ENCODE results near the gene CCDC126.
A peak's percentile ranks its signal among the peaks of the same experiment; 100 is the strongest.
"Not testable (repeated sequence)": the region's sequence is repeated elsewhere in the genome, so short reads cannot be mapped to it uniquely, and the experiment has no call there.

Gene CCDC126, protein sequence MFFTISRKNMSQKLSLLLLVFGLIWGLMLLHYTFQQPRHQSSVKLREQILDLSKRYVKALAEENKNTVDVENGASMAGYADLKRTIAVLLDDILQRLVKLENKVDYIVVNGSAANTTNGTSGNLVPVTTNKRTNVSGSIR

DNA sequence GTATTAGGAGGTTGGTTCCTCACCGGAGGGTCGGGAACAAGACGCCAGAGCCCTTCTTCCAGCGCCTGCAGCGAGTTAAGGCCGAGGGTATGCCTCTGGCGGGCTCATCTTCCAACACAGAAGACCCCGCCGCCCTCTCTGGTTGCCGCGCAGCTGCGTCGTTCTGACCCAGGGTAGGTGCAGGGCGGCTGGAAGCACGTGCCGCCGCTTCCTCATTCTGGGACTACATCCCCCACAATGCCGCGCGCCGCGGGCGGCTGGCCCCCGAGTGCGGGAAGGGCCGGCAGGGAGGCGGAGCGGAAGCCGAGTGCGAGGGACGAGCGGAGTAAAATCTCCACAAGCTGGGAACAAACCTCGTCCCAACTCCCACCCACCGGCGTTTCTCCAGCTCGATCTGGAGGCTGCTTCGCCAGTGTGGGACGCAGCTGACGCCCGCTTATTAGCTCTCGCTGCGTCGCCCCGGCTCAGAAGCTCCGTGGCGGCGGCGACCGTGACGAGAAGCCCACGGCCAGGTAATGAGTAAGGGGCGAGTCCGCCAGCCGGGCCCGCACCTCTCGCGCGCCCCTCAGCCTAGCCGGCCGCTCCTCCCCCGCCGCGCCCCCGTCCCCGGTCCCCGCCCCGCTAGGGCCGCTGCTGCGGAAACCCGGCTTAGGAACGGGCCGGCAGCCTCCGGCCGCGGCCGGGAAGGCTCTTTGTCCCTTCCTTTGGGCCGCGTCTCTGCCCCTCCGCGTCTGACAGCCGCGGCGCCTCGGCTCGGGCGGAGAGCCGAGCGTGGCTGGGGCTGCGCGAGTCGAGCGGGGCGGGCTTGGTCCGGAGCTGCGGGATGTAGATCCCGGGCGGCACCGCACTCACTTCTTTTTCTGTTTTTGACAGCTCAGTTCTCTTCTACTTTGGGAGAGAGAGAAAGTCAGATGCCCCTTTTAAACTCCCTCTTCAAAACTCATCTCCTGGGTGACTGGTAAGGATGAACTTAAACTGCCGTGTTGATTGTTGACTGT is at the start of gene CCDC126:
CCDC126 (plus strand) TSS at position 289 of the 998 bp plus-strand sequence. CDS start 13,934 bp downstream, outside the sequence.
- DNase-seq = peak; percentile 67

DNA sequence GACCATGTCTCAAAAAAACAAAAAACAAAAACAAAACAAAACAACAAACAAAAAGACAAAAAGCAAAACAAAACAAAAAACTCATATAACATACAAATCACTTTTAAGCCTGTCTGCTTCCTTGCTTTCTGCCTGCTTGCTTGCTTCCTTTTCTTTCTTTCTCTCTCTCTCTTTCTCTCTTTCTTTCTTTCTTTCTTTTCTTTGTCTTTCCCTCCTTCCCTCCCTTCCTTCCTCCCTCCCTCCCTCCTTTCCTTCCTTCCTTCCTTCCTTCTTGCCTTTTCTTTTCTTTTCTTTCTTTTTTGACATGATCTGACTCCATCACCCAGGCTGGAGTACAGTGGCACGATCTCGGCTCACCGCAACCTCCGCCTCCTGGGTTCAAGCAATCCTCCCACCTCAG is 49.5 kb upstream of the CCDC126 start:
- no peak for DNase-seq

DNA sequence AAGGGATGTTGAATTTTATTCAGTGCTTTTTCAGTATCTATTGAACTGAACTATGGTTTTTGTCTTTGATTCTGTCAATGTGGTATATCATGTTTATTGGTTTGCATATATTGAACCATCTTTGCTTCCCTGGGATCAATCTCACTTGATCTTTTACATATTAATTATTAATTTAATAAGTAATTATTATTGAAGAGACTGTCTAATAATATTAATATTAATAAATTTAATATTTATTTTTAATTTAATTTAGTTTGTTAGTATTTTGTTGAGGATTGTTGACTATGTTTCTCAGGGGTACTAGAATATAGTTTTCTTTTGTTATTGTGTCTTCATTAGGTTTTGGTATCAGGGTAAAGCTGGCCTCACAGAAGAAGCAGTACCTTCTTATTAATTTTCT is 38.9 kb upstream of the CCDC126 start:
- DNase-seq = no peak

DNA sequence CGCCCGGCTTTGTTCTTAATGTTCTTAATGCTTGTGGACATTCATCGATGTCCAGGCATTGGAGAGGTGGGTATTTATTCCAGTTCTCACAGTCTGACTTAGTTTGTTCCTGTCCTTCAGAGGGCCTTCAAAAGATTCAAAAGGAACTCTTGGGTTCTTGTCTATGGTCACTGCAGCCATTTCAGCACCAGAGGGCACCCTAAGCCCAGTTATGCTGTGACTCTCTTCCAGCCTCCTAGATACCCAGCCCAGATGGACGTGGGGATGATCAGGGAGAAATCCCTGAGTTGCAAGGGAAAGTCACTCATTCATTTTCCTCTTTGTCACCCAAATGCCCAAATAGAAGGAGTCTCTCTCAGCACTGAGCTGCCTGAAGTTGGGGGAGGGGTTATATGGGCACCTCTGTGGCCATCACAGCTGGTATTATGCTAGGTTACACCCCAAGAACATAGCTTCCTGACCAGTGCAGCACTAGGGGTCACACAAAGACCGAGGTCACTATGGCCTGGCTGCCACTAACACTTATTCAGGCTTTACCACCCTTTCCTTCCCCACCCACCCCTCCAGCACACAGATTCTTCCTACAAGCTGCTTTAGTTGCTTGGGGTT is 26.5 kb upstream of the CCDC126 start:
- DNase-seq = peak; percentile 64

DNA sequence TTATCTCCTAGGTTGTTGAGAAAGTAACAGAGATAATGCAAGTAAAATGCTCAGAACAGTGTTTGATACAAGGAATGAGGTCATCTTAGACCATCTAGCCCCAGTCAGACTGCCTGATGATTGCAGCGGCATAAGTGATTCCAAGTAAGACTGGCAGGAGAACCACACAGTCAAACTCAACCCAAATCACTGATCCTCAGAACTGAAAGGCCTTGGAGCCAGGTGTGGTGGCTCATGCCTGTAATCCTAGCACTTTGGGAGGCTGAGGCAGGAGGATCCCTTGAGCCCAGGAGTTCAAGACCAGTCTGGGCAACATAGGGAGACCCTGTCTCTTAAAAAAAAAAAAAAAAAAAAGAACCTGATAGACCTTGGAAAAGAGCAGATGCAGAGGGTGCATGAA is 15.2 kb upstream of the CCDC126 start:
- DNase-seq = not testable (repeated sequence)

DNA sequence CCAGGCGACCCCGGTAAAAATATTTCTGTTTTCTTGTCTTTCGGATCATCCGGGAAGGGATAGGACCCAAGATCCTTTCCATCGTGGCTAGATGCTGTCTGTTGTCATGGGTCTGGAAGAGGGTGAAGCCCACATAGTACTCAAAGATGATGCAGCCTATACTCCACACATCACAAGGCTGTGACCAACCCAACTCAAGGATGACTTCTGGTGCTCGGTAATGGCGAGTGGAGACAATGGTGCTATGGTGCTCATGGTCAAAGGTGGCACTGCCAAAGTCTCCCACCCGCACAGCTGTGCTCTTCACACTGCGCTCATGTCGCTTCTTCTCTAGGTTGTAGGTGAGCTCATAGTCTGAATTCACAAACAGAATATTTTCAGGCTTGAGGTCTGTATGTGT is 11.9 kb upstream of the CCDC126 start:
- not testable (repeated sequence) for DNase-seq

DNA sequence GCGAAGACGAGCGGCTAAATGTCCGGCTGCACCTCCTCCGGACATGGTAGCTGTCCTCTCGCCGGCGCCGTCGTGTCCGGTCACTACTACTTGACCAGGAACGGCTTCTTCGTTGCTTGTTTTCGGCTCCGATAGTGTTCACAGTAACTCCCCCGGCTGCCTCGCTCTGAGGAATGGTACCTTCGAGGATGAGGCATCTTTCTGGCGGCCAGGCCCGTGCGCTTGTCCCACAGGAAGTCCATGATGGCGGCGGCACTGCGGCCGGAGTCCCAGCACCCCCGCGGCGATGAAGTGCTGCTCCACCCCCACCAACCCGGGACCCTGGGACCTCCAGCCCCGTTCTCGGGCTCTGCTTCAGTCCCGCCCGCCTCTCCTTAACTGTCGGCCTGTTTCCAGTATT is 11.0 kb upstream of the CCDC126 start:
- DNase-seq = no peak

DNA sequence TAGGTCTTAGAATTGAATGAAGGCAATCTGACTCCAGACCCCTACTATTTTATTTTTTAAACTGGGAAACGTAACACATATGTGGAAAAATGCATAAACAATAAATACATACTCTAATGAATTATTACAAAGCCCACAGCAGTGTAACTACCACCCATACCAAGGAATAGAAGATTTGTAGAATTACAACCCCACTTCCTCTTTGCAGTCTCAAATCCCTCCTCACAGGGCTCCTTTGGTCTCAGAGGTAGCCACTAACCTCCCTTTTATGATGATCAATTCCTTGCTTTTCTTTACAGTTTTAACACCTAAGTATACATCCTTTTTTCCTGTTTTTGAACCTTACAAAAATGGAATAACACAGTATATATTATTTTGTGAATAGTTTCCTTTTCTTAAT is 6.7 kb upstream of the CCDC126 start:
- DNase-seq = no peak

DNA sequence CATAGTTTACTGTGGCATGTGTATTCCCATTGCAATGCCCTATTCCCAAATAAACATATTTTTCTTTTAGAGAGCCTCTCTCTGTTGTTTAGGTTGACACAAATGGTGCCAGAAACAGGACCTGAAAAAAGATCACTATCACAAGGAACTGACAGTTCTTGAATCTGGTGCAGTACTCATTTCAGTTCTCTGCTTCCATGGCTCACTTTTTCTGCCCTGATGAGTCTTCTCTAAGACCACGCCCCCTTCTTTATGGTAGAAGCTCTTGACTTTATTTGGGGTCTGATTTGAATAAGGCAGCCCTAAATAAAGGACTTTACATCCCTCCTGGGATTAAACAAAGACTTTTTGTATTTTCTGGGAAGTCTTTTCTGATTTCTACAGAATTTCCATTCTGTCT is 3.5 kb upstream of the CCDC126 start:
- DNase-seq = no peak

DNA sequence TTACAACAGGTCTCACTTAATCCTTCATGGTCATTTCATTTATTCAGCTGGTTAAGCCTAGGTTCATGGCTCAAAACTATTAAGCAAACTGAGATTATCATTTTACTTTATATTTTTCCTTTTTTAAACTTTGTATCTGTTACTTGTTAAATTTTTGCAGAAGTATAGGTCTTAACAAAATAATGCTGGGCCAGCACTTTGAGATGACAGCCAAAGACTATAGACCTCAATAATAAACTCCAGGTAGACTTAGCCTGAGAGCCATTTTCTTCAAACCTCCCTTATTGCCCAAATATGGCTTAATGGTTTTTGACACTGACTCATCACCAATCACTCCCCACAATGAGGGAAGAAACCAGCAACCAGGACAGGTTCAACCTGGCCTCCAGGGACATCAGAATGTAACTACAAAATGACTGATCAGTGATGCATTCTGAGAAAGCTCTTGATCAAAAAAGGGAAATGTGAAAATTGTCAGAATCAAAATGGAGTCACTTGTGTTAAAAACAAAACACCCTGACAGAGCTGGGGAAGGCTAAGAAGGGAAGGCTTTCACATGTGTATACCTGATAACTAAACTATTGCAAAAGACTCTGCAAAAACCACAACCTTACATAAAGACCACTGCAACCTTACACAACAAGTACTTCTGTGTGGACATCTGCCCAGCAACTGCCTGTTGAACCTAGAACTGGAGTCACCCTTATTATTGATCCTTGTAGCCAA is 2.1 kb upstream of the CCDC126 start:
- DNase-seq = no peak

DNA sequence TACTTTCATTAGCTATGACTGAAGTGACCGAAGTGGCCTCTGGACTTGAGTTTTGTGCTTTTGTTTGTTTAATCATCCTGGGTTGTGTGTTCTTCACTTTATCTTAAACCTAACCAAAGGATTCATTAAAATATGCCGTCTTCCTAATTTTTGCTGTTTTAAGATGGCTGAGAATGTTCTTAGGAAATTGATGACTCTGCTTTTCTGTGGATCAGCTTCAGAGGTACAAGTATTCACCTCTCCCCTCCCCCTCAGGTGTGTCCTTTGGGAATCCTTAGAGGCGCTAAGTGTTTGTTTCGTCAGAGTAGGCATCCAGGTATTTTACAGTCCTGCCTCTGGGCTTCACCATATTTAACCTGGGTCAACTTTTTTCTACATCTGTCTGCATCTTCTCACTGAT is 1.1 kb downstream of the CCDC126 start:
- DNase-seq = peak; percentile 67

DNA sequence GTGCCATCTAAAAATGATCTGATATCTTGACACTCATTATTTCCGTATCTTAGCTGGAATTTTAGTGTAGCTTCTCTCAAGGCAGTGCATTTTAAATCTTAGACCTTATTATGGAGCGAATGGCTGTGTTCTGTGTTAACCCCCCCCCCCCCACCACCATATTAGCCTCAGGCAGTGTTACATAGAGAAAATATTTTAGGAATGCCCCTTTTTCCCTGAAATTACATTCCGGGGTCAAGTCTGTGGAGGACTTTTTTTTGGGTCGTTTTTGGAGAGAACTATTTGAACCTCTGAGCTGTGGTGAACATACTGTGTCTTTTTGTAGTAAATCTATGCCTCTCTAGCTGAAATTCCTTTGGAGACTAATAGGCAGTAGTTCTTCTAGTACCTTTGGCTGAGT is 3.1 kb downstream of the CCDC126 start:
- no peak for DNase-seq

DNA sequence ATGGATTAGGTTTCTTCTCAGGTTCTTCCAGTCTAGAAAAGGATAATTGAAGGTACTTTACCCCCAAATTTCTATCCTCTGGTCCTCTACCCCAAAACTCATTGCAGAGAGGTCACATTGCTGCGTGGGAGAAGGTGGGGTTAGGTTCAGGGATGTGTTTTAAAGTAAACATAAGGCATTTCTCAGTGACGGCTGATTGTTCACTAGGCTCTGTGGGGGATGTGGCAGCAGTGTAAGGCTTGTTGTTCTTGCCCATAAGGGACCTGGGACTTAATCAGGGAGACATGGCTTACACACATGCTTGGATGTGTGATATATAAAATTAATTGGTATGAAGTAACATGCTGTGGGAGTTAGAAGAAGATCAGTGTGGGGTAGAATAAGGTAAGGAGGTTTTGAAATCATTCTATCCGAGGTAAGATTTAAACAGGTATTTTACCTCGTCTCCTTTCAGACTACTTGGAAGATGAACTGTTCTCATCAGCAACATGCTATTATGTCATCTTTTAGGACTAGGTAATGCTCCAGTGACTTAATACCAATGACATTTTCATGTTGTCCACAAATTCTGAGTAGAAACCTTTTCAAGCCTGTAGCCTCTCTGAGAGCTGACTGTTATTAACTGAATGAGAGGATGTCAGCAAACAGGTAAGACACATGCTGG is 6.6 kb downstream of the CCDC126 start:
- DNase-seq = no peak

DNA sequence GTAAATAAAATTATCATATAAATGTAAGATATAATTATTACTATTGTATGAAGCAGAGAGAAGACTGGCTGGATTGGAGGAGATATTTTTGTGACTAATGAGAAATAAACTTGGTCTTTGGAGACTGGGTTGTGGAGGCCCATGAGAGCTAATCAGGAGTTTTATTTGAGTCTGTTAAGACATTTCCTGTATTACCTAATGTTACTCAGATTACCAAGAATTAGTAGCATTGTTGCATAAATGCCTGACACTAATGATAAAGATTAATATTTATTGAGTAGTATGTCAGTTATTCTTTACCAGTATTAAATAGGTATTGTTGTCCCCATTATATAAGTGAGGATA is 7.1 kb downstream of the CCDC126 start:
- DNase-seq = no peak

DNA sequence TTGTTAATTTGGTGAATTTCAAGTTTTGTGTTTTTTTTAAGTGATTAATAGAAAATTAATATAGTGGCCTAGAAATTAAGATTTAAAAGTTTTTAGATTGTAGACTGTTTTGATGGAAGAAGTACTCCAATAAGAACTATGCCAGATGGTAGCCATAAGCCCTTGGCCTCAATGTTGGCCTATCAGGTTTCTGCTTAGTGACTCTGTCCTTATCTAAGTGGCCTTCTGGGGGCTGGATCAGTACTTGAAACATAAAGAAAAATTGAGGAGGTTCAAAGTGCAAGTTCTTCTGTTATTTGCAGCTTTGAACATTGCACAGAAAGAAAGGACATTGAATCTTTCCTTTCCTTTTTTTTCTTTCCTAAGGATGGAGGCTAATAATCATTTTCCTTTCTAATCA is 9.9 kb downstream of the CCDC126 start:
- DNase-seq = no peak

DNA sequence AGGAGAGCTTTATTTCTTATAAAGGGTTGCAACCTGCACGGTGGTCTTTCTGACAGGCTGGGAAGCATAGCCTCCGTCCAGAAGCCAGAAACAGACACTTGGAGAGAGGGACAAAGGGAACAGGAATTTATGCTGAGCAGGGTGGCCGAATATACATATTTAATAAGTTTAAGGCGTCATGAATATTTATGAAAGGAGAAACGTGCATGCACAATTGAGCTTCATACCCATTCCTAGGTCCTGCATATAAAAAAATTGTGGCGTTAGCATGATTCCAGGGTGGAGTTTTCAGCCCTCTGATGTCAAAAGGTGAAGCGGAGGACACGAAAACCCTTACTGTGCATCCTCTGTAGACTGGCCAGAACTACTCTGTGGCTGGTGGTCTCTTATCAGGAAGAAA is 10.7 kb downstream of the CCDC126 start:
- DNase-seq = no peak

DNA sequence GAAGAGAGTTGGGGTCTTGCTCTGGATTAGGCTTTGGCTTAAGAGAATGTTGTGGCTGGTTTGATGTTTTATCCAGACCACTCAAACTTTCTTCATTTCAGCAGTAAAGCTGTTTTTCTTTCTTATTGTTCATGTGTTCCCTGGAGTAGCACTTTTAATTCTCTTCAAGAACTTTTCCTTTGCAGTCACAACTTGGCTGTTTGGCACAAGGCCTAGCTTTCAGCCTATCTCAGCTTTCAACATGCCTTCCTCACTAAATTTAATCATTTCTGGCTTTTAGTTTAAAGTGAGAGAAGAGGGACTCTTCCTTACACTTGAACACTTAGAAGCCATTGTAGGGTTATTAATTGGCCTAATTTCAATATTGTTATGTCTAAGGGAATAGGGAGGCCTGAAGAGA is 18.1 kb downstream of the CCDC126 start:
- no peak for DNase-seq

DNA sequence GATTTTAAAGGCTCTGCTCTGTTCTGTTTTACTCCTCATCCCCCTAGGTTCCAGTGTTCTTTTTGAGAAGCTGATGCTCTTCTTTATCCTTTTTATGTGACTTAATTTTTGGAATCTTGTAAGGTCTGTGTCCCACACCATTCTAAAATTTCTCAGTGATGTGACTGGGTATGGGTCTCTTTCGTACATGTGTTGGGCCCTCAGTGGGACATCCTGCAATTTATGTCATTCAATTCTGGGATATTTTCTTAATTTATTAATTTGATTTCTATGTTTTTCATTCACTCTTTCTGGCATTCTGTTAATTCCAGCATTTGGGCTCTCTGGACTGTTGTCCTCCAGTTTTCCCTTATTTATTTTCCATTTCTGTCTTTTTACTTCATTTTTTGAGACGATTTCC is 19.4 kb downstream of the CCDC126 start:
- no peak for DNase-seq

DNA sequence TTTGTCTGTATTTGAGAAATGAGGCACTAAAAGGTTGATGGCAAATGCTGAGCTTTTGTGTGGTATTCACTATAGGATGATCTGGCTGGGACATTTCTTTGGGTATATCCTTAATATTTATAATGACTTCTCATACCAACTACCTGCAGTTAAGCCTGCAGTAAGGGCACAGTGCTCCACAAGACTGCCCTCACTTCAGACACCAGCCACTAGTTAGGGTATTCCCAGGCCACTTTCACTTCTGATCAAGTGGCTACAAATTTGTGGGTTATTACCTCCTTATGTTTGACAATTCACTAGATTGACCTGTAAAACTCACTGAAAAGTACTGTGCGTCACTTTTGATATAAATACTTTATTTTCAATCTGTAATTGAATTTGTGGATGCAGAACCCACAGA is 20.3 kb downstream of the CCDC126 start:
- no peak for DNase-seq

DNA sequence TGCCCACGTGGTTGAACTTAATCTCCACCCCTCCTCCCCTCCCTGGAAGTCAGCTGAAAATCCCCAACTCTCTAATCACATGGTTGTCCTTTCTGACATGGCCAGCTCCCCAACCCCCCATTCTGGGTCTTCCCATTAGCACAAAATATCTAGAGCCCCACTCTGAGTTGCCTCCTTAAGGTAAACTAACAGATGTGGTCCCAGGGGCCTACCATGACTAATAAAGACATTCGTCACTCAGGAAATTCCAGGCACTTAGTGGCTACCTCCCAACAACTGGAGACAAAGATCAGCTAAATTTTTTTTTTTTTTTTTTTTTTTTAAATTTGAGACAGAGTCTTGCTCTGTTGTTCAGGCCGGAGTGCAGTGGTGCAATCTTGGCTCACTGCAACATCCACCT is 21.1 kb downstream of the CCDC126 start:
- no peak for DNase-seq

DNA sequence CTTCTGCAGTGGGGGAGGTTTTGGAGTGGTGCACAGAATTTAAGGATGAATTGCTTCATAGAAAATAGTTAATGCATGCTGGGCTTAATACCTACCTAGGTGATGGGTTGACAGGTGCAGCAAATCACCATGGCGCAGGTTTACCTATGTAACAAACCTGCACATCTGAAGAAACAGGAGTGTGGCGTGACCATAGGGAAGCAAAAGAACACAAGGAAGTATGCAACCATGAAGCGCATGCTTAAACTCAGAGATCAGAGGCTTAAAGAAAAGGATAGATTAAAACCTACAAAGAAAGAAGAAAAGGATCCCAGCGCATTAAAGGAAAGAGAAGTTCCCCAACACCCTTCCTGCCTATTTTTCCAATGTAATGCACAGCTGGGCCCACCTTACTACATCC is 22.0 kb downstream of the CCDC126 start:
- DNase-seq = no peak

DNA sequence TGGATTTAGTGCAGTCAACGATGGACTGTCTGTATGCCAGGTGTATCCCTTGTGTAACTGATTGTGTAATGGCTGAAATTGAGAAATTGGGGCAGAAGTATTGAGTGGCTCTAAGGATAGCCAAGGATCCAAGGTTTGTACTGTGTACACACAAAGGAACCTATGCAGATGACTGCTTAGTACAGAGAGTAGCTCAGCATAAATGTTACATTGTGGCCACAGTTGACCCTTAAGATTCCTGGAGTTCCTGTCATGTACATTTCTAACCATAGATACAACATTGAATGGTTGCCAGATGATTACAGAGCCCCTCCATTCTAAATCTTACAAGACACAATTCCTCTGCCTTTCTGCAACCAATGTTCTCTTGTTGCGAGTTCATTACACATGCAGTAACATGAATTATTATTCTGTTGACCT is 25.3 kb downstream of the CCDC126 start:
- no peak for DNase-seq

DNA sequence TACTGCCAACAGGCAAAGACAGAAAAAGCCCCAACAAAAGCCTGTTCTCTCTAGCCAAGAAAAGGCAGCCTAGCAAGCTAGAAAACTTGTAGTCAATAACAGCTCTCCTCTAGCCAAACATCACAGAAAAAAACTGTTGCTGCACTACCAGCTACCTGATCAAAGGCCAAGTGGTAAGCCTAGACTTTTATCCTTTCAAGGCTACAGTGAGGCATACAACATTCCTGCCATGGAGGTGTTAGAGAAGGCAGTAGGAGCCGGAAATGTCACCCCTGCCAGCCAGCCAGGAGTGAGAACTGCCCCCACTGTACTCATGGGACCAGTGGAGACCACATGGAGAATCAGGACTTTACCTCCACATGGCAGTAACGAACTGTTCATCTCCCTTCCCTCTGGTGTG is 31.2 kb downstream of the CCDC126 start:
- DNase-seq = no peak
